ENCODE results near the gene LLGL2. TPM values are rescaled to one million over a fixed set of nuclear protein-coding genes. Genes with fewer than 3 reads are reported as not detected.

The LLGL2 gene
- total RNA-seq, 4 donors from 2014 or later = 326 to 1,573 (median 641) TPM

DNA sequence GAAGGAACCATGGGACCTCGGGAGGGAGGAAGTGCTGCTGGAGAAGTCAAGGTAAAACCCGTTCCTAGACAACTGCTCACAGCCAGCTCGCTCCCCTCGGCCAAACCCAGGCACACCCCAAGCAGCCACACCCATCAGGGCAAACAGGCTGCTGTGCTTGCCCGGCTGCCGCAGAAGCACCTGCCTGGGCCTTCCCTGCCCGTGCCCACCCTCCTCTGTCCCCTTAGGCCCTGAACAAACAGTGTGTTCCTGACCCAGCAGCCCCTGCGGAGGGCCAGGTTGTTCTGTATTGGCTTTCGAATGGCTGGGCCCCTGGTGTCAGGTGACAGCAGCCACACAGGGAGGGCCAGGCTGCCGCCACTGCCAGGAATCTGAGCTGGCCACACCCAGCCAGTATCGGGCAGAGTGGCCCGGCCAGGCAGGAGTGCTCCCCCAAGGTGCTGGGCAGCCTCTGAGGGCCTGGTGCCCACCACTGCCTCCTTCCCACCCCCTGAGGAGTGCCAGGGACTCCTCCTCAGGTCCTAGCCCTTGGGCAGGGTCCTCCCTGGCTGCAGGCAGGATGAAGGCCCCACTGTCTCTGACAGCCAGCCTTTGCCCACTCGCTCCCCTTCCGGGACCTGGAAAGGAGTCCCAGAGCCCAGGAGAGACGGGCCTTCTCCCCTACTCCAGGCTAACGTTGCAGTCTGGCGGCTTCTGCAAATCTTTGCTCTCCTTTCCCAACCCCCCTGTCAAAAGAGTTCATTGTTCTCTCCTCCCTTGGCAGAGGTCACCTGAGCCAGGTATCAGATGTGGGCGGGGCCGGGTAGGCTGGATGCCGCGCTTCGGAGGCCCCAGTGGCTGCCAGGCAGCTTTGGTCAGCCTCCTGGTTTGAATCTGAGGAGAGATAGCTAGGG lies 24.0 kb downstream of the LLGL2 start:
- H3K36me3 ChIP-seq = no peaks in the 10 kb centered on the region
- H3K27me3 ChIP-seq = no peaks in the 10 kb centered on the region
- peak overlapping the region in 1 of 4 donors; percentile 6 for H3K4me3 ChIP-seq
- intact Hi-C loops (cut with DNase I; ENCODE audit: low total_unique reads) (no loop called here), in situ Hi-C loops (cut with MboI; ENCODE audit: low pct_ligation_motif_present in 1 of 4, low pct_unique_long_range_greater_than_20kb in 1 of 4, low sequenced_read_pairs in 3 of 4) (no loop called here)
- WGBS, 2 donors (ENCODE audit: low coverage in 1 of 2) = 60% methylated on average over 17 of the region's 22 CpGs; no CpG with 5 or more reads in 1 of the 2 donors
- no peaks in the 10 kb centered on the region for H3K9me3 ChIP-seq
- peak overlapping the region; percentile 93 to 98 (median 95) for H3K27ac ChIP-seq
- DNase-seq = peak; percentile 87
- peak; percentile 81 for TF ChIP-seq EP300 (IDR thresholded peaks at IDR 0.05; ENCODE audit: low read depth)
- TF ChIP-seq POLR2A (IDR thresholded peaks at IDR 0.05) = peak; percentile 95
- TF ChIP-seq, protein P1, sequence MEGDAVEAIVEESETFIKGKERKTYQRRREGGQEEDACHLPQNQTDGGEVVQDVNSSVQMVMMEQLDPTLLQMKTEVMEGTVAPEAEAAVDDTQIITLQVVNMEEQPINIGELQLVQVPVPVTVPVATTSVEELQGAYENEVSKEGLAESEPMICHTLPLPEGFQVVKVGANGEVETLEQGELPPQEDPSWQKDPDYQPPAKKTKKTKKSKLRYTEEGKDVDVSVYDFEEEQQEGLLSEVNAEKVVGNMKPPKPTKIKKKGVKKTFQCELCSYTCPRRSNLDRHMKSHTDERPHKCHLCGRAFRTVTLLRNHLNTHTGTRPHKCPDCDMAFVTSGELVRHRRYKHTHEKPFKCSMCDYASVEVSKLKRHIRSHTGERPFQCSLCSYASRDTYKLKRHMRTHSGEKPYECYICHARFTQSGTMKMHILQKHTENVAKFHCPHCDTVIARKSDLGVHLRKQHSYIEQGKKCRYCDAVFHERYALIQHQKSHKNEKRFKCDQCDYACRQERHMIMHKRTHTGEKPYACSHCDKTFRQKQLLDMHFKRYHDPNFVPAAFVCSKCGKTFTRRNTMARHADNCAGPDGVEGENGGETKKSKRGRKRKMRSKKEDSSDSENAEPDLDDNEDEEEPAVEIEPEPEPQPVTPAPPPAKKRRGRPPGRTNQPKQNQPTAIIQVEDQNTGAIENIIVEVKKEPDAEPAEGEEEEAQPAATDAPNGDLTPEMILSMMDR (IDR thresholded peaks at IDR 0.05) = peak in 1 of 5 experiments; percentile 8
- TF ChIP-seq POLR2AphosphoS5 (IDR thresholded peaks at IDR 0.05) = peak; percentile 65 to 85 (median 79)
- H3K4me1 ChIP-seq = peaks cover 0 to 38% (median 25%) of the 10 kb centered on the region in 4 donors

DNA sequence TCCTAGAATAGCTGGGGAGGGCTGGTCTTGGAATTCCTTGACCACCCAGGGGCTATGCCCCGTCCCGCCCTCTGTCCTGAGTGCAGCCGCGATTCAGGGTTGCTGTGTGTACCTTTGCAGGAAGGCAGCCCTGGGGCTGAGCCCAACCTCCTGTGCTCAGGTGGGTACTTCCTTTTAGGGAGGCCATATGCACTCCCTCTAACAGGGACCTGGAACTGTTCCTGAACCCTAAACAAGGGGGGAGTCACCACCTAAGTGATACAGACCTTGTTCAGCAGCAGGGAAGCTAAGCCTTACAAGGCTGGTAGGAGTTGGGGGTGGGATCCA lies 24.6 kb downstream of the LLGL2 start:
- in situ Hi-C loops (cut with MboI; ENCODE audit: low pct_ligation_motif_present in 1 of 4, low pct_unique_long_range_greater_than_20kb in 1 of 4, low sequenced_read_pairs in 3 of 4) = no loop called here
- 40% methylated on average over 1 of the region's 4 CpGs; no CpG with 5 or more reads in 1 of the 2 donors for WGBS, 2 donors (ENCODE audit: low coverage in 1 of 2)
- H3K9me3 ChIP-seq = no peaks in the 10 kb centered on the region
- intact Hi-C loops (cut with DNase I; ENCODE audit: low total_unique reads) = no loop called here
- no peak overlapping the region for H3K4me3 ChIP-seq
- no peaks in the 10 kb centered on the region for H3K36me3 ChIP-seq
- DNase-seq = no peak
- peaks cover 0 to 39% (median 27%) of the 10 kb centered on the region in 4 donors for H3K4me1 ChIP-seq
- TF ChIP-seq POLR2A (IDR thresholded peaks at IDR 0.05) (no peak), EP300 (IDR thresholded peaks at IDR 0.05; ENCODE audit: low read depth) (no peak), POLR2AphosphoS5 (IDR thresholded peaks at IDR 0.05) (no peak)
- TF ChIP-seq, protein P1 (IDR thresholded peaks at IDR 0.05) = no peak
- H3K27me3 ChIP-seq = no peaks in the 10 kb centered on the region
- H3K27ac ChIP-seq = peak overlapping the region; percentile 93 to 98 (median 95)

DNA sequence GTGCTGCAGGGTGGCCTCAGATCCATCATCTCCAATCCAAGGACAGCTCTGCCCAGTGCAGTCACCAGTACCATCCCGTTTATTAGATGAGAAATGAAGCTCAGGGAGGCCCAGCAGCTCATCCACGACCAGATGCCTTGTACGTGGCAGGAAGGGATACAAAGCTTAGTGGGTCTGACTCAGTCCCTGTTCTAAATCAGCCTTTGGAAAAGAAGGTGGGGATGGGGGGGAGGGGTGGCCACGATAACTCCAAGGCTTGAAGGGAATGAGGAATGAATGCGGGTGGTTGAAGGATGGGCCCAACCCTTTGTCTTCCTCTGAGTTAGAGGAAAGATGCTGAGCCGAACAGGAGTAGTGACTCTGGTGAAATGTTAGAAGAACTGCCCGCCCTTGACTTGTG lies 25.8 kb downstream of the LLGL2 start:
- Histone ChIP-seq H3K36me3 (no peaks in the 10 kb centered on the region), H3K4me1 (peaks cover 0 to 50% (median 38%) of the 10 kb centered on the region in 4 donors), H3K4me3 (no peak overlapping the region), H3K9me3 (no peaks in the 10 kb centered on the region), H3K27ac (peak overlapping the region; percentile 93 to 98 (median 95)), H3K27me3 (no peaks in the 10 kb centered on the region)
- TF ChIP-seq, protein P1 (IDR thresholded peaks at IDR 0.05) = no peak
- TF ChIP-seq EP300 (IDR thresholded peaks at IDR 0.05; ENCODE audit: low read depth) = no peak
- no peak for TF ChIP-seq POLR2A (IDR thresholded peaks at IDR 0.05)
- TF ChIP-seq POLR2AphosphoS5 (IDR thresholded peaks at IDR 0.05) = no peak
- in situ Hi-C loops (cut with MboI; ENCODE audit: low pct_ligation_motif_present in 1 of 4, low pct_unique_long_range_greater_than_20kb in 1 of 4, low sequenced_read_pairs in 3 of 4) = no loop called here
- intact Hi-C loops (cut with DNase I; ENCODE audit: low total_unique reads) = no loop called here
- DNase-seq = no peak
- WGBS, 2 donors (ENCODE audit: low coverage in 1 of 2) = 73 to 100% methylated on average over 3 to 7 of the region's 7 CpGs

DNA sequence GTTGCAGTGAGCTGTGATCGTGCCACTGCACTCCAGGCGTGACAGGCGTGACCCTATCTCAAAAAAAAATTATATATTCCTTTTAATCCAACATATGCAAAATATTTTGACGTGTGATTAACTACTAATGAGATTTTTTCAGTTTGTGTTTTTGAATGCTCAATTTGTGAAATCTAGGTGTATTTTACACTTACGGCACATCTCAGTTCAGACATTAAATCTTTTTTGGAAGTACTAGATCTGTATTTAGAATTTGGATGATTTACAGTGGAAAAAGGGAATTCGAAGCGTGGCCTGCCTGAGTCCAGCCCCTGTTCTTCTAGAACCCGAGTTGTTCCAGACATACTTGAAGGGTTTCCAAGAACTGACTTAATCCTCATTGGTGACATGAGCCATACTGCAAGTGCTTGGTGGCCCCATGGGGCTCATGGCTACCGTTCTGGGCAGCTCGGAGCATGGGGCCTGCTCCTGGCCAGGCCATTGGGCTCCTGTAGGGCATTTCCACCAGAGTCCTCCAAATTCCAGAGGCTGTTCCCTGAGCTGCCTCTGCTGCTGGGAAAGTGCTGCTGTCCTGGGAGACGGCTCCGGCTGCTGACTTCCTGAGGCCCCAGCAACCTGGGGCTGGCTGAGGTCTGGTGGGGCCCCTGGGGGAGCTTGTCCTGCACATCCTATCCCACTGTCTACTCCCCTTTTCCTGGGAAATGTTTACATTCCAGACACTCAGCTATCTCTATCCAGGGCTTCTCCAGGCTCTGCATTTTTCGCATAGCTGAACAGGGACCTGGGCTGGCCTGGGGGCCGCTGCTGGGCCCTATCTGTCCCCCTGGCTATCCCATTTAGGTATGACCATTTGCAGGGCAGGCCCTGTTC lies 27.2 kb downstream of the LLGL2 start:
- DNase-seq = no peak
- H3K9me3 ChIP-seq = no peaks in the 10 kb centered on the region
- no peak overlapping the region for H3K4me3 ChIP-seq
- peaks cover 0 to 61% (median 47%) of the 10 kb centered on the region in 4 donors for H3K4me1 ChIP-seq
- TF ChIP-seq, protein P1 (IDR thresholded peaks at IDR 0.05) = no peak
- TF ChIP-seq POLR2A (IDR thresholded peaks at IDR 0.05) (no peak), EP300 (IDR thresholded peaks at IDR 0.05; ENCODE audit: low read depth) (no peak)
- peak overlapping the region in 2 of 4 donors; percentile 0 to 1 for H3K27ac ChIP-seq
- intact Hi-C loops (cut with DNase I; ENCODE audit: low total_unique reads) (no loop called here), in situ Hi-C loops (cut with MboI; ENCODE audit: low pct_ligation_motif_present in 1 of 4, low pct_unique_long_range_greater_than_20kb in 1 of 4, low sequenced_read_pairs in 3 of 4) (no loop called here)
- no peaks in the 10 kb centered on the region for H3K36me3 ChIP-seq
- H3K27me3 ChIP-seq = no peaks in the 10 kb centered on the region
- 77 to 81% methylated on average over 3 to 14 of the region's 14 CpGs for WGBS, 2 donors (ENCODE audit: low coverage in 1 of 2)

All from transverse colon (tissue), 4 donors.